DOHH2 (cell line): ENCODE measurements around the gene EIF2B2.

ENCODE experiments used
- H3F3A ChIP-seq: fragments of 200-600 bp; sonication (generic), shearing (Covaris generic); 2 replicates; pipeline ENCODE4 v1.6.0; 2016; ENCODE audit warnings: antibody characterized with exemption, mild to moderate bottlenecking; ENCODE audit not compliant: control insufficient read depth, insufficient read depth
- H3K27ac ChIP-seq: fragments of 200-600 bp; sonication (generic); 2 replicates; pipeline ENCODE4 v1.5.1; 2014; ENCODE audit warnings: low read depth, mild to moderate bottlenecking, low read length, moderate library complexity
- H3K27me3 ChIP-seq: fragments of 200-600 bp; sonication (generic); 2 replicates; pipeline ENCODE4 v1.6.1; 2014; ENCODE audit warnings: mild to moderate bottlenecking, low read length, mixed read lengths; ENCODE audit not compliant: control insufficient read depth
- H3K36me3 ChIP-seq: fragments of 200-600 bp; sonication (generic); 2 replicates; pipeline ENCODE4 v1.6.1; 2014; ENCODE audit warnings: mild to moderate bottlenecking, low read length, moderate library complexity, mixed read lengths; ENCODE audit not compliant: control insufficient read depth
- H3K4me1 ChIP-seq: fragments of 200-600 bp; sonication (generic); 2 replicates; pipeline ENCODE4 v1.6.1; 2014; ENCODE audit warnings: mild to moderate bottlenecking, low read length, mixed read lengths; ENCODE audit not compliant: control insufficient read depth
- H3K4me2 ChIP-seq: fragments of 200-600 bp; sonication (generic); 2 replicates; pipeline ENCODE4 v1.6.0; 2014; ENCODE audit warnings: mild to moderate bottlenecking, low read length, moderate library complexity
- H3K4me3 ChIP-seq: fragments of 200-600 bp; sonication (generic); 2 replicates; pipeline ENCODE4 v1.5.1; 2014; ENCODE audit warnings: mild to moderate bottlenecking, low read length, mixed read lengths
- H3K79me2 ChIP-seq: fragments of 200-600 bp; sonication (generic); 2 replicates; pipeline ENCODE4 v1.6.1; 2014; ENCODE audit warnings: mild to moderate bottlenecking, low read length, mixed read lengths; ENCODE audit not compliant: control insufficient read depth
- H3K9me2 ChIP-seq: fragments of 200-600 bp; sonication (generic); replicated peaks from 2 replicates; pipeline ENCODE4 v1.6.1; 2014; ENCODE audit warnings: mild to moderate bottlenecking, low read length, mixed read lengths; ENCODE audit not compliant: control insufficient read depth
- H3K9me3 ChIP-seq: fragments of 200-600 bp; sonication (generic); 2 replicates; pipeline ENCODE4 v1.6.1; 2014; ENCODE audit warnings: antibody characterized with exemption, low read length, mixed read lengths; ENCODE audit not compliant: control insufficient read depth, insufficient read depth
- H4K20me1 ChIP-seq: fragments of 200-600 bp; sonication (generic); 2 replicates; pipeline ENCODE4 v1.6.0; 2014; ENCODE audit warnings: low read depth, mild to moderate bottlenecking, antibody characterized with exemption, low read length, moderate library complexity; ENCODE audit not compliant: control insufficient read depth, insufficient read depth
- CTCF ChIP-seq: fragments of 200-600 bp; sonication (generic); IDR thresholded peaks from one replicate; pipeline ENCODE4 v1.5.1; 2014; ENCODE audit warnings: antibody characterized with exemption, mild to moderate bottlenecking, low read depth, low read length; ENCODE audit not compliant: poor library complexity, severe bottlenecking
- EZH2phosphoT487 ChIP-seq: fragments of 200-600 bp; sonication (generic); IDR thresholded peaks from 2 replicates; pipeline ENCODE4 v1.6.1; 2017; ENCODE audit warnings: borderline replicate concordance, mild to moderate bottlenecking, antibody characterized with exemption, low read length, moderate library complexity, mixed read lengths

EIF2B2 gene

DNA sequence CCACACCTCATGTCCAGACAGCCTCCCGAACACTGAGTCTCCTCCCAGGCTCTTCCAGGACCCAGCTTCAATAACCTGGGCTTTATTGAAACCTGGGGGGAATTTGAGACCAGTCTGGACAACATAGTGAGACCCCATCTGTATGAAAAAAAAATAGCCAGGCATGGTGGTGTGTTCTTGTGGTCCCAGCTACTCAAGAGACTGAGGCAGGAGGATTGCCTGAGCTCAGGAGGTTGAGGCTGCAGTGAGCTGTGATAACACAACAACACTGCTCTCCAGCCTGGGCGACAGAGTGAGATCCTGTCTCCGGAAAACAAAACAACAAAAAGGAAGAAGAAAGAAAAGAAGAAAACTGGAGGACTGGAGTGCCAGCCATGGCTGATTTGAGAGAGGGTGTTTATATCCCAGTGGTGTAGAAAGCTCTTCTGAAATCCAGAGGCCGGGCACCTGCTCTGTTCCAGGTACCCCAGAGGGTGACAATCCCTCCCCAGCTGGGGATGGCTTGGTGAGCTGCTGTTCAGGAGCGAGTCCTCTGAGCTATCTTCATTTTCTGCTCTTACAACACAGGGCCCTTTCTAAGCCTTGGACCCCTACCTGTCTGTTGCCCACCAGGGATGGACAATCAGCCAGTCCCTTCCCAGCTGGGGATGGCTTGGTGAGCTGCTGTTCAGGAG lies 41.3 kb upstream of the EIF2B2 start:
- Histone ChIP-seq H3K9me2 (no peaks in the 10 kb centered on the region), H3K79me2 (no peaks in the 10 kb centered on the region), H3K4me3 (no peak overlapping the region), H4K20me1 (no peaks in the 10 kb centered on the region), H3K4me2 (no peak overlapping the region), H3K4me1 (peaks cover 15% of the 10 kb centered on the region), H3K27ac (no peak overlapping the region), H3K36me3 (no peaks in the 10 kb centered on the region), H3K27me3 (no peaks in the 10 kb centered on the region), H3F3A (no peaks in the 10 kb centered on the region), H3K9me3 (no peaks in the 10 kb centered on the region)
- TF ChIP-seq EZH2phosphoT487 (no peak), CTCF (no peak)

DNA sequence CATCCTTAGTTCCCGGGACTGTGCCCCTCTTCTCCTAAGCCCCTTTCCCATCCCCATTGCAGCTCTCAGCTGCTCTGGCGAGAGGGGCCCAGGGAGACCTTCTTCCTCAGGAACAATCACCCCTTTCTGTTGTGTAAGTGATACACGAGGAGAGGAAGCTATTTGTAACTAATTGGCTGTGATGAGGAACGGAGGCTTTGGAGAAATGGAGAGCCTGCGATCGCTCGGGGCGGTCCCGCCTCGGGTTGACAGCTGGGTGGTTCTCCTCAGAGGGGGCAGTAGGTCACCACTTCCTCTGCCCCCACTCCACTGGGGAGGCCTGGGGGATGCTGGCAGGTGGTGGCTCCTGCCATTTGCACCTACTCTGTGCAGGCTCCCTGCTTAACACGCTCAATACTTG lies 40.7 kb upstream of the EIF2B2 start:
- Histone ChIP-seq H4K20me1 (no peaks in the 10 kb centered on the region), H3K4me2 (peak overlapping the region; percentile 55), H3K27ac (no peak overlapping the region), H3F3A (no peaks in the 10 kb centered on the region), H3K36me3 (no peaks in the 10 kb centered on the region), H3K9me2 (no peaks in the 10 kb centered on the region), H3K79me2 (no peaks in the 10 kb centered on the region), H3K4me1 (peaks cover 15% of the 10 kb centered on the region), H3K4me3 (peak overlapping the region; percentile 19), H3K27me3 (0 out of 2 replicates have a peak, but pooled peaks cover under 1% of the 10 kb centered on the region), H3K9me3 (no peaks in the 10 kb centered on the region)
- no peak for TF ChIP-seq CTCF
- TF ChIP-seq EZH2phosphoT487, result no peak

GRCh38 chr14:74962493-74962892 lies 40.2 kb upstream of the EIF2B2 start:
- TF ChIP-seq CTCF, result no peak
- TF ChIP-seq EZH2phosphoT487, result no peak
- Histone ChIP-seq H3K4me2 (peak overlapping the region; percentile 55), H3K79me2 (no peaks in the 10 kb centered on the region), H3K9me2 (no peaks in the 10 kb centered on the region), H3K4me1 (peaks cover 15% of the 10 kb centered on the region), H3K9me3 (no peaks in the 10 kb centered on the region), H3K4me3 (peak overlapping the region; percentile 19), H3K27me3 (0 out of 2 replicates have a peak, but pooled peaks cover 5% of the 10 kb centered on the region), H4K20me1 (no peaks in the 10 kb centered on the region), H3K27ac (no peak overlapping the region), H3K36me3 (no peaks in the 10 kb centered on the region), H3F3A (no peaks in the 10 kb centered on the region)
